GM13976 (cell line): ENCODE data around the gene HNRNPD.
"Not testable (repeated sequence)": the region's sequence is repeated elsewhere in the genome, so short reads cannot be mapped to it uniquely, and the experiment has no call there.

Experiments
- DNase-seq: peaks from one replicate; pipeline ENCODE4 v3.0.0; 2012; ENCODE audit warnings: low spot score
- in situ Hi-C: fragments of 300-500 bp; cut with MboI; formaldehyde crosslinking; loops from one replicate; pipeline ENCODE4 v1.12.0; 2022; ENCODE audit warnings: low sequenced_read_pairs, mixed read lengths, inconsistent platforms; ENCODE audit not compliant: unreplicated experiment
- TF ChIP-seq, protein P1 (sequence below): IDR thresholded peaks from 2 replicates; pipeline ENCODE4 v1.5.1; 2012; ENCODE audit warnings: borderline replicate concordance, mild to moderate bottlenecking; ENCODE audit not compliant: insufficient read depth; ENCODE audit errors: extremely low read depth, missing control alignments, control extremely low read depth

HNRNPD gene

GRCh38 chr4:82346126-82346525, 27.7 kb downstream of the HNRNPD start:
- in situ Hi-C loops = no loop called here
- no peak for DNase-seq
- TF ChIP-seq, protein P1, sequence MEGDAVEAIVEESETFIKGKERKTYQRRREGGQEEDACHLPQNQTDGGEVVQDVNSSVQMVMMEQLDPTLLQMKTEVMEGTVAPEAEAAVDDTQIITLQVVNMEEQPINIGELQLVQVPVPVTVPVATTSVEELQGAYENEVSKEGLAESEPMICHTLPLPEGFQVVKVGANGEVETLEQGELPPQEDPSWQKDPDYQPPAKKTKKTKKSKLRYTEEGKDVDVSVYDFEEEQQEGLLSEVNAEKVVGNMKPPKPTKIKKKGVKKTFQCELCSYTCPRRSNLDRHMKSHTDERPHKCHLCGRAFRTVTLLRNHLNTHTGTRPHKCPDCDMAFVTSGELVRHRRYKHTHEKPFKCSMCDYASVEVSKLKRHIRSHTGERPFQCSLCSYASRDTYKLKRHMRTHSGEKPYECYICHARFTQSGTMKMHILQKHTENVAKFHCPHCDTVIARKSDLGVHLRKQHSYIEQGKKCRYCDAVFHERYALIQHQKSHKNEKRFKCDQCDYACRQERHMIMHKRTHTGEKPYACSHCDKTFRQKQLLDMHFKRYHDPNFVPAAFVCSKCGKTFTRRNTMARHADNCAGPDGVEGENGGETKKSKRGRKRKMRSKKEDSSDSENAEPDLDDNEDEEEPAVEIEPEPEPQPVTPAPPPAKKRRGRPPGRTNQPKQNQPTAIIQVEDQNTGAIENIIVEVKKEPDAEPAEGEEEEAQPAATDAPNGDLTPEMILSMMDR = no peak

GRCh38 chr4:82335043-82335442, 38.7 kb downstream of the HNRNPD start:
- in situ Hi-C loops = no loop called here
- TF ChIP-seq, protein P1 = no peak

DNA sequence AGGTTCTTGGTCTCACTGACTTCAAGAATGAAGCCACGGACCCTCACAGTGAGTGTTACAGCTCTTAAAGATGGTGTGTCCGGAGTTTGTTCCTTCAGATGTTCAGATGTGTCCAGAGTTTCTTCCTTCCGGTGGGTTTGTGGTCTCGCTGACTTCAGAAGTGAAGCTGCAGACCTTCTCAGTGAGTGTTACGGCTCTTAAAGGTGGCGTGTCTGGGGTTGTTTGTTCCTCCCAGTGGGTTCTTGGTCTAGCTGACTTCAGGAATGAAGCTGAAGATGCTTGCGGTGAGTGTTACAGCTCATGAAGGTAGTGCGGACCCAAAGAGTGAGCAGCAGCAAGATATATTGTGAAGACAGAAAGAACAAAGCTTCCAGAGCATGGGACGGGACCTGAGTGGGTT, 40.1 kb downstream of the HNRNPD start:
- in situ Hi-C loops = not testable (repeated sequence)

More at GRCh38 chr4:82335043-82335442, 38.7 kb downstream of the HNRNPD start:
- no peak for DNase-seq

GRCh38 chr4:82331814-82332213, 42.0 kb downstream of the HNRNPD start:
- in situ Hi-C loops = no loop called here

More for the DNA sequence above, 40.1 kb downstream of the HNRNPD start:
- DNase-seq = not testable (repeated sequence)

GRCh38 chr4:82320351-82320750, 53.4 kb downstream of the HNRNPD start:
- DNase-seq = no peak
- TF ChIP-seq, protein P1 = no peak
- in situ Hi-C loops = no loop called here

More at GRCh38 chr4:82331814-82332213, 42.0 kb downstream of the HNRNPD start:
- DNase-seq = no peak
- TF ChIP-seq, protein P1 = no peak

DNA sequence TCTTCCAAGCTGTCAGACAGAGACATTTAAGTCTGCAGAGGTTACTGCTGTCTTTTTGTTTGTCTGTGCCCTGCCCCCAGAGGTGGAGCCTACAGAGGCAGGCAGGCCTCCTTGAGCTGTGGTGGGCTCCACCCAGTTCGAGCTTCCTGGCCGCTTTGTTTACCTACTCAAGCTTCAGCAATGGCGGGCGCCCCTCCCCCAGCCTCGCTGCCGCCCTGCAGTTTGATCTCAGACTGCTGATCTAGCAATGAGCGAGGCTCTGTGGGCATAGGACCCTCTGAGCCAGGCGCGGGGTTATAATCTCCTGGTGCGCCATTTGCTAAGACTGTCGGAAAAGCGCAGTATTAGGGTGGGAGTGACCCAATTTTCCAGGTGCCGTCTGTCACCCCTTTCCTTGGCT, 70.7 kb downstream of the HNRNPD start:
- in situ Hi-C loops, DNase-seq: not testable (repeated sequence)
